Transverse colon (tissue), 4 donors: ENCODE results near the gene ZNF440. TPM values are rescaled to one million over a fixed set of nuclear protein-coding genes. Genes with fewer than 3 reads are reported as not detected.

Source experiments
- DNase-seq: peaks from one replicate; pipeline ENCODE4 v3.0.0-alpha.2; 2019
- H3K27ac ChIP-seq, 4 donors: fragments of 200-600 bp; sonication (generic); 2 replicates each; pipeline ENCODE4 v1.5.1; 2016 to 2018; ENCODE audit warnings: inconsistent platforms in 4 of 4
- H3K27me3 ChIP-seq: fragments of 200-600 bp; sonication (generic); 2 replicates; pipeline ENCODE4 v1.5.1; 2017; ENCODE audit warnings: inconsistent platforms
- H3K36me3 ChIP-seq, 4 donors: fragments of 200-600 bp; sonication (generic); 2 replicates each; pipeline ENCODE4 v1.5.1; 2017 to 2019; ENCODE audit warnings: inconsistent platforms in 4 of 4
- H3K4me1 ChIP-seq, 4 donors: fragments of 200-600 bp; sonication (generic); 2 replicates each; pipeline ENCODE4 v1.5.1; 2017 to 2020; ENCODE audit warnings: inconsistent platforms in 4 of 4
- H3K4me3 ChIP-seq, 4 donors: fragments of 200-600 bp; sonication (generic); 1 replicate in 1 of 4; 2 replicates in 3 of 4; pipeline versions ENCODE4 v1.5.1 to v1.6.1; 2017 to 2019; ENCODE audit warnings: inconsistent platforms in 4 of 4
- H3K9me3 ChIP-seq, 2 donors: fragments of 200-600 bp; sonication (generic); 2 replicates each; pipeline ENCODE4 v1.5.1; 2017 to 2019; ENCODE audit warnings: inconsistent platforms in 2 of 2
- EP300 ChIP-seq: sonication (generic); formaldehyde crosslinking; IDR thresholded peaks from one replicate; pipeline ENCODE4 v1.6.1; 2017; ENCODE audit warnings: antibody characterized with exemption, low read depth
- POLR2AphosphoS5 ChIP-seq, 3 donors: sonication (generic); formaldehyde crosslinking; IDR thresholded peaks; one replicate each; pipeline ENCODE4 v1.6.1; 2016; ENCODE audit warnings: antibody characterized with exemption in 3 of 3
- WGBS, 2 donors: methylation state at CpG; one replicate each; pipeline ENCODE4 v1.1.5; 2018; ENCODE audit warnings: low coverage in 1 of 2; 5-methylcytosine and 5-hydroxymethylcytosine counted together
- in situ Hi-C, 4 donors: fragments of 200-750 bp; cut with MboI; loops; one replicate each; pipeline versions ENCODE4 v1.15.0 to v1.15.1; 2017; ENCODE audit warnings: low sequenced_read_pairs in 3 of 4, low pct_ligation_motif_present in 1 of 4, low pct_unique_long_range_greater_than_20kb in 1 of 4
- intact Hi-C: fragments of 100-400 bp; cut with DNase I; formaldehyde crosslinking; loops from one replicate; pipeline ENCODE4 v1.15.1; 2023; ENCODE audit warnings: low total_unique reads
- total RNA-seq, 4 donors: library from RNA; depleted of rRNA; stranded (reverse); fragments of >200 nt; gene quantifications; one replicate each; pipeline ENCODE4 v1.1.0, GENCODE V29; 2016
- TF ChIP-seq, protein P1 (sequence below), 5 experiments: fragments of 200-600 bp in 3 of 5; fragments of 450-650 bp in 2 of 5; sonication (generic) in 3 of 5; IDR thresholded peaks; 1 replicate in 2 of 5; 2 replicates in 3 of 5; pipeline ENCODE4 v1.5.1; 2016 to 2017; ENCODE audit warnings: antibody characterized with exemption in 5 of 5, inconsistent platforms in 3 of 5, mild to moderate bottlenecking in 2 of 5, moderate library complexity in 1 of 5

Gene ZNF440
- total RNA-seq, 4 donors from 2014 or later = 44.1 to 51.3 (median 48.2) TPM

DNA sequence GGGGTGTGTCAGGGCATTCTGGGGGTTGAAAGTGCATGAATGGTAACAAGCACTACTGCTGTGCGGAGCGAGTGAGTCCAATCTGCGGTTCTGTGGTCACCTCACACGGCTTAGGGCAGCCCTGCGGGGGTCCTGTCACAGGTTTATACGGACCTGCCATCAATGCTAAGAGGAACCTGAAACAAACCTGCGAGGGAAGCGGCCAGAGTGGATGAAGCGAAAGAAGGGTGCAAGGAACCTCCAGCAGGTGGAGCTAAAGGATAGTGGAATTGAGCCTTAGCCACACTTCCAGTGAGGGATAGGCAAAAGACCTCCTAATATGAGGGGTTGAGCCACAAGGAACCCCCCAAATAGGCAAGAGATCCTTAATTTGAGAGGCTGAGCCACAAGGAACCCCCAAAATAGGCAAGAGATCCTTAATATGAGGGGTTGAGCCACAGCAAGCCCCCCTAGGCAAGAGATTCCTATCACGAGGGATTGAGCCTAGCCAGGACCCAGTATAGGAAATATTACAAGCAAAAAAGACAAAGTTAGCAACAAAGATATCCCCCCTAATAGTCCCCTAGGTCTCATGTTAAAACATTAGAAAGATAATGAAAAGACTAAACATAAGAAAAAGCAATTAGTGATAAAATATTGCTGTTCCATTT, 67.2 kb downstream of the ZNF440 start:
- WGBS, 2 donors = 17 to 60% methylated on average over 1 to 10 of the region's 10 CpGs
- no peak overlapping the region for H3K4me3 ChIP-seq
- no peaks in the 10 kb centered on the region for H3K9me3 ChIP-seq
- no peaks in the 10 kb centered on the region for H3K27me3 ChIP-seq
- in situ Hi-C loops (loop anchor here in 2 of 4 donors (25.0 kb wide), 2 partner anchors 106 to 256 kb away; partner anchors contain the start of gene ZNF20 (in 1 of the 2)), intact Hi-C loops (loop anchor here (5.0 kb wide), 1 partner anchor 261 kb away; the partner anchor contains the start of gene ZNF20)
- H3K27ac ChIP-seq = no peak overlapping the region
- DNase-seq = peak; percentile 73
- TF ChIP-seq POLR2AphosphoS5 (IDR thresholded peaks at IDR 0.05) = no peak
- TF ChIP-seq, protein P1, sequence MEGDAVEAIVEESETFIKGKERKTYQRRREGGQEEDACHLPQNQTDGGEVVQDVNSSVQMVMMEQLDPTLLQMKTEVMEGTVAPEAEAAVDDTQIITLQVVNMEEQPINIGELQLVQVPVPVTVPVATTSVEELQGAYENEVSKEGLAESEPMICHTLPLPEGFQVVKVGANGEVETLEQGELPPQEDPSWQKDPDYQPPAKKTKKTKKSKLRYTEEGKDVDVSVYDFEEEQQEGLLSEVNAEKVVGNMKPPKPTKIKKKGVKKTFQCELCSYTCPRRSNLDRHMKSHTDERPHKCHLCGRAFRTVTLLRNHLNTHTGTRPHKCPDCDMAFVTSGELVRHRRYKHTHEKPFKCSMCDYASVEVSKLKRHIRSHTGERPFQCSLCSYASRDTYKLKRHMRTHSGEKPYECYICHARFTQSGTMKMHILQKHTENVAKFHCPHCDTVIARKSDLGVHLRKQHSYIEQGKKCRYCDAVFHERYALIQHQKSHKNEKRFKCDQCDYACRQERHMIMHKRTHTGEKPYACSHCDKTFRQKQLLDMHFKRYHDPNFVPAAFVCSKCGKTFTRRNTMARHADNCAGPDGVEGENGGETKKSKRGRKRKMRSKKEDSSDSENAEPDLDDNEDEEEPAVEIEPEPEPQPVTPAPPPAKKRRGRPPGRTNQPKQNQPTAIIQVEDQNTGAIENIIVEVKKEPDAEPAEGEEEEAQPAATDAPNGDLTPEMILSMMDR (IDR thresholded peaks at IDR 0.05) = peak; percentile 71 to 80 (median 74)
- H3K4me1 ChIP-seq = peaks cover 0 to 2% (median 0%) of the 10 kb centered on the region in 4 donors
- no peaks in the 10 kb centered on the region for H3K36me3 ChIP-seq

DNA sequence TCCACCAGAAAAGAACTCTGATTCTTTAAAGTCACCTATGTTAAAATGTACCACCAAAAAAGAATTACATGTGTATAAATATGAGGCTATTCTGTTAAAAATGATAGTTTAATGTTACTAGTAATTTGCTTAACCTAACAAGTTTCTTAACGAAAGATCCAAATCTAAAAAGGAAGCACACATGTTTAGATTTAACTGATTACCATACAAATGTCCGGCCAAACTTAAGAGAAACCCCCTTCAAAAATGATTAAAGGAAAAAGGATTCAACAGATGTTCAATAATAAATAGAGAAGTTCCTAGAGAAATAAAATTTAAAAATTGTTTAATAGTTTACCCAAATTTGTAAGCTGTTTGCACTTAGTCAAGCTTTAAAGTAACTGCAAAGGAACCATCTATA, 68.5 kb downstream of the ZNF440 start:
- Histone ChIP-seq H3K27ac (no peak overlapping the region), H3K4me3 (no peak overlapping the region), H3K9me3 (no peaks in the 10 kb centered on the region), H3K4me1 (peaks cover 0 to 9% (median 6%) of the 10 kb centered on the region in 4 donors), H3K36me3 (no peaks in the 10 kb centered on the region), H3K27me3 (no peaks in the 10 kb centered on the region)
- no peak for DNase-seq
- TF ChIP-seq EP300 (no peak), POLR2AphosphoS5 (IDR thresholded peaks at IDR 0.05) (no peak)
- in situ Hi-C loops (loop anchor here in 2 of 4 donors (25.0 kb wide), 2 partner anchors 105 to 255 kb away; partner anchors contain the start of gene ZNF20 (in 1 of the 2)), intact Hi-C loops (loop anchor here (5.0 kb wide), 1 partner anchor 260 kb away; the partner anchor contains the start of gene ZNF20)
- 66 to 83% methylated on average over 2 of the region's 2 CpGs for WGBS, 2 donors

Other genes with a start within 250 kb of the ZNF440 start
- gene ACP5, start 236.6 kb upstream of the ZNF440 start, total RNA-seq = 10 to 100 TPM; 10.5 to 60.2 (median 22.4) TPM
- gene ZNF627, start 216.8 kb upstream of the ZNF440 start, total RNA-seq = 10 to 100 TPM in 1 of 4 donors, 1 to 10 TPM in 2, under 1 TPM in 1; 0.40 to 10.2 (median 7.0) TPM
- 10 to 100 TPM; 16.4 to 69.1 (median 20.1) TPM for gene ZNF823, start 75.3 kb upstream of the ZNF440 start, total RNA-seq
- gene ZNF441, start 47.3 kb upstream of the ZNF440 start, total RNA-seq = 10 to 100 TPM in 3 of 4 donors, 1 to 10 TPM in 1; 8.3 to 20.9 (median 14.8) TPM
- gene ZNF491, start 15.8 kb upstream of the ZNF440 start, total RNA-seq = 1 to 10 TPM in 2 of 4 donors, under 1 TPM in 1, not detected in 1; 0.75 to 3.1 (median 2.4) TPM
- 10 to 100 TPM; 14.6 to 20.3 (median 16.0) TPM for gene ZNF439, start 34.5 kb downstream of the ZNF440 start, total RNA-seq
- 10 to 100 TPM; 27.4 to 42.6 (median 29.9) TPM for gene ZNF69, start 73.5 kb downstream of the ZNF440 start, total RNA-seq
- 10 to 100 TPM; 25.8 to 38.3 (median 29.1) TPM for gene ZNF700, start 110.8 kb downstream of the ZNF440 start, total RNA-seq
- gene ZNF763, start 150.8 kb downstream of the ZNF440 start, total RNA-seq = 10 to 100 TPM in 2 of 4 donors, 1 to 10 TPM in 2; 7.1 to 15.1 (median 9.5) TPM
- 10 to 100 TPM in 1 of 4 donors, 1 to 10 TPM in 3; 3.2 to 13.5 (median 4.7) TPM for gene ZNF433, start 221.4 kb downstream of the ZNF440 start, total RNA-seq
- gene ZNF878, start 238.7 kb downstream of the ZNF440 start, total RNA-seq = under 1 TPM in 1 of 4 donors, not detected in 3; 0.32 TPM